NCI-H128 (cell line): ENCODE results near the gene RHBDL2.
A peak's percentile ranks its signal among the peaks of the same experiment; 100 is the strongest.
"Not testable (repeated sequence)": the region's sequence is repeated elsewhere in the genome, so short reads cannot be mapped to it uniquely, and the experiment has no call there.

Source experiments
- DNase-seq: peaks from one replicate; lab custom pipeline; 2025; ENCODE audit not compliant: unreplicated experiment; lab: John Stamatoyannopoulos, UW

RHBDL2 gene

DNA sequence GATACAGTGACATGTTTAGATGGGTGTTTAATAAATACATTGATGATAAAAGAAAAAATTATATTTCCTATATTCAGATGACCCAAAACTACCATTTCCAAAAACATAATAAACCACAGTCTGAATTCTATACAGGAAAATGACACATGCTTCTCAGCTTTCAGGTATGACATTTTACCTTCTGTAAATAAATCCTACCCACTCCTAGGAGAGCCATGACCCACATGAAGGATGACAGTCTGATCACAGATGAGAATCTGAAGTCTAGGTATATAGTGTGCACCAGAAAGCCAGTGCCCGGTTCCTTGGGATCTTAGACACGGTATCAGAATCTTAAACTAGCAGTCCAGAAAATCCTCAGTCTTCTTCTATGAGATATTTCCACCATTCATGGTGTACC lies 56.5 kb downstream of the RHBDL2 start:
- no peak for DNase-seq

DNA sequence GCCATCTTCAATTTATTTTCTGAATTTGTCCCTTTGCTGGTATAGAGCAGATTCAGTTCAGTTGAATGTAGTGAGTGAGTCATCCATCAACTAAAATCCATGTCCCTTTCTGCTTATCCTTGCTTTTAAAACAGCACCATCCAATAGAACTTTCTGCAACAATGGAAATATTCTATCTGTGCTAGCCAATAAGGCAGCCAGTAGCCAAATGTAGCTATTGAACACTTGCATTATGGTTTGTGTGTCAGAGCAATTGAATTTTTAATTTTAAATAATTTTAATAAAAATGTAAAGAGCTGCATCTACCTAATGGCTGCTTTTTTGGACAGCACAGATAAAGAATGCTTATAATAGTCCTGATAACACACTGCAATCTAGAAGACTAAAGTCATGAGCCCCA lies 60.1 kb downstream of the RHBDL2 start, which contains the start of gene GJA9:
TSS of gene GJA9 (minus strand) at position 101 of the 400 bp plus-strand sequence. CDS start 5,489 bp downstream, outside the sequence.
- no peak for DNase-seq

DNA sequence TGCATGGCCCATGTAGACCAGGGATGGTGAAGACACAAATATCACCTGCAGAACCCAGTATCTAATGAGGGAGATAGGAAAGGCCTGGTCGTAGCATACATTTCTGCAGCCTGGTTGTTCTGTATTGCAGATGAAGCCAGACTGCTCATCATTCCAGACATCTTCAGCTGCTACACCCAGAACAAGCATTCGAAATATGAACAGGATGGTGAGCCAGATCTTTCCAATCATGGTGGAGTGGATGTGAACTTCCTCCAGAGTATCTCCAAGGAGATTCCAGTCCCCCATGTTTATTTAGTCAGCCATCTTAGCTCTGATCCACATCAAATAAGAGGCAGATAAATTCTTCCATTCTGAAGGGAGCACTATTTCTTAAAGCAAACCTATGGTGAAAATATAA lies 65.8 kb downstream of the RHBDL2 start:
- no peak for DNase-seq

DNA sequence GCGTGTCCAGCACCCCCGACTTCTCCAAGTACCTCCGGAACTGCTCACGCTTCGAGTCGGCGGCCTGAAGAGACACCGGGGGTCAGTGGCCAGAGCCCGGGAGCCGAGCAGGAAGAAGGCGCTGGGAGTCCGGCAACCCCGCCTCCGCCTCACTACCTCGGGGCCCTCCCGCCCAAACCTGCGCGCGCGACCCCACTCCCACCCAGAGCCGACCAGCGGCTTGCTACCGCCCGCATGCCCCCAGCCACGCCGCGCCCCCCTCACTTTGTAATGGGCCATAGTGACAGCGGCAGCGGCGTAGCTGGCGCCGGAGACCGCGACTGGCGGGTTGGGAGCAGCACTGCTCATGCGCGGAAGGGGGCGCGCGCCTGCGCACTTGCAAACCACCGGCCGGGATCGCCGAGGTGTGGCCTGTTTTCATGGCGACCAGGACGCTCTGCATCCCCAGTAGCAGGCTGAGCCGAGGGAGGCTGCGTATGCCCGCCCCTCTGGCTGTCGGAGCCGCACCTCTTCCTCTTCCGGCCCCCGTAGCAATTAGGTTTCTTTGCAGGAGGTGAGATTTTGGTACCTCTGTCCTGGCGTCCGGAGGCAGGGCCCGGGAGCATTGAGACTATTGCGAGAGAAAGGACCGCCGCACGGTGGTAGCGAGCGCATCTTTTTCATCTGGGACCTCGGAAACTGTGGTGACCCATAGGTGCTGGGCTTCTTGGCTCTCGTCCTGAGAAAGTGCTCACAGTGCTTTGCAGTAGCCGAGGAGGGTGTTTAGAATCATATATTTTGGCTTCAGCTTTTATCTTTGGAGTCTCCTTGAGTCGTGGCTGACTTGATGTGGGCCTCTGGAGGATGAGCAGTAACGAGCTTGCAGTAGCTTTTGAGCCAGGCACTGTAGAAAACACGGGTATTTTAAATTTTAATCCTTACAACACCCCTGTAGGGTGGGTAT lies 68.3 kb downstream of the RHBDL2 start, which contains the start of gene MYCBP:
TSS of gene MYCBP (minus strand) at position 322 of the 943 bp plus-strand sequence. CDS start at position 279, 43 bp downstream.
- DNase-seq: peak; percentile 90

DNA sequence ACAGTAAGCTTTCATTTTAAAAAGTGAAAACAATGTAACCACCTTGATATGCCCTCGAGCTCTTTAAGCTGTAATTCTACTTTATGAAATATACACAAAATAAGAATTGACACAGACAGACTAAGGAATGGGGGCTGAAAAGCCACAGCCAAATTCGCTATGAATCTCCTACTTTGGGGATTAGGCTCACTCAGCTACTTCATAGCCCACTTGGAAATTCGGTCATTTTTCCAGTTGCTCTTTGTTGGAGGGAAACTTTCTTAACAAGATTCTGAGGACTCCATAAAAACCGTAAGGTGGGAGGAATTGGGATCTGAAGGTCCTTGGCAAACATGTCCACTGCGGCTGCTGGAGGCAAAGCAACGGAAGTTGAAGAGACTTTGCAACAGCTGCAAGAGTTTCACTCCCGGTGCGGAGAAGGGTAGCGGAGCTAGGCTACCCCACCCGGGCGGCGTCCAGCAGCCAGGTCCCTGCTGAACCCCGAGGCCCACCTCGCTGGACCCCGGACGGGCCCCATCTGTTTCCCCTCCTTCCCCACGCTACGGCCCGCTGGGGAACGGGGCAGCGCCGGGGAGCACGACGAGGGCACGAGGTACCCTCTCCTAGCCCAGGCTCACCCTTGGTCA lies 69.1 kb downstream of the RHBDL2 start:
- DNase-seq: no peak

DNA sequence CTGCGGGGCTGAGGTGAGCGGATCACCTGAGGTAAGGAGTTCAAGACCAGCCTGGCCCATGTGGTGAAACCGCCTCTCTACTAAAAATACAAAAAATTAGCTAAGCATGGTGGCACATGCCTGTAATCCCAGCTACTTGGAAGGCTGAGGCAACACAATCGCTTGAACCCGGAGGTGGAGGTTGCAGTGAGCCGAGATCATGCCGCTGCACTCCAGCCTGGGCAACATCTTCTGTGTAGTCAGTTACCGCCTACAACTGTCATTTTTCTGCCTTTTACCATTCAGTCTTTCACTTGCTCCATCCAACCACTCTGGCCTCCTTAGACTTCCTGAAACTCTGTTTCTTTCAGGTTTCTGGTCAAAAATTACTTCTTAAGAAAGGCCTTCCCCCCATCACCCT lies 70.6 kb downstream of the RHBDL2 start:
- no peak for DNase-seq

DNA sequence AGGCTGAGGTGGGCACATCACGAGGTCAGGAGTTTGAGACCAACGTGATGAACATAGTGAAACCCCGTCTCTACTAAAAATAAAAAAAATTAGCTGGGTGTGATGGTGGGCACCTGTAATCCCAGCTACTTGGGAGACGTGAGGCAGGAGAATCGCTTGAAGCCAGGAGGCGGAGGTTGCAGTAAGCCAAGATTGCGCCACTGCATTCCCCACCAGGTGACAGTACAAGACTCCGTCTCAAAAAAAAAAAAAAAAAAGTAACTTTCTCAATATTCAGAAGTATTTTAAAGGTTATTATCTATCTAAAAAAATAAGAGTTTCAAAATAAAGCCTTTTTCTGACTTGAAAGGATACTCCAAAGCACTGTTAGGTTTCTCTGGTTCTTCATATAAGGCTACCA lies 74.4 kb downstream of the RHBDL2 start:
- DNase-seq: no peak

DNA sequence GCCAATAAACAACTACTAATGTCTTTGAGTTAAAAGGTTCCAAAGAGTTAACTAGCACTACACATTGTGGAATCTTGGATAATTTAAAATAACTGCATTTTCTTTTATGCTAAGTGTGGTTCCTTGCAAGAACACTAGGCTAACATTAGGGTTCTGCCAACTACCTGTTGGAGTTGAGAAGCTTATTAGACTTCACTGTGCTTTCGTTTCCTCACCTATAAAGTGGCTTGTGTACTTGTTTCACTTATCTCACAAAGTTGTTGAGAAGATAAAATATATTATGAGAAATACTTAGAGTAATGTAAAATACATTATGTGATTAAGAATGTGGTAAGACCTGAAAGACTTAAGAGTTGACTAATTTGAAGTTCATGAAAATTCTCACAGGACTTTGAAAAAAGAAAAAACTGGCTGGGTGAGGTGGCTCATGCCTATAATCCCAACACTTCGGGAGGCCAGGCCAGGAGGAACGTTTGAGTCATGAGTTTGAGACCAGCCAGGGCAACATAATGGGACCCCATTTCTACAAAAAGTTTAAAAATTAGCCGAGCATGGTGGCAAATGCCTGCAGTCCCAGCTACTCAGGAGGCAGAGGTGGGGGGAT lies 76.4 kb downstream of the RHBDL2 start:
- DNase-seq: no peak

DNA sequence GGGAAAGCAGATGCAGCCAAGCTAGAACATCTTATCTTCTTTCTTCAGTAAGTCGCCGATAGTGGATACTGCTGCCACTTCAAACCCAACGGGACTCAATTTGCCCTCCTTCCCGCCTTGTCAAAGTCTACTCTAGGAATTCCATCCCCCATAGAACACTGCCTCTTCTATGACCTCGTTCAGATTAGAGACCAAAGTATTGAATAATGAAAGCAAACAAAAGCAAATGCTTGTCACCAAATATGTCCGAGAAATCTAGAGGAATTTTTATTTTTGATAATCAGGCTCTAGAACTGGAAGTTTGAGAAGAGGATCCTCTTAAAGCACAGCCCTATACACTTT lies 81.2 kb downstream of the RHBDL2 start:
- DNase-seq: no peak

DNA sequence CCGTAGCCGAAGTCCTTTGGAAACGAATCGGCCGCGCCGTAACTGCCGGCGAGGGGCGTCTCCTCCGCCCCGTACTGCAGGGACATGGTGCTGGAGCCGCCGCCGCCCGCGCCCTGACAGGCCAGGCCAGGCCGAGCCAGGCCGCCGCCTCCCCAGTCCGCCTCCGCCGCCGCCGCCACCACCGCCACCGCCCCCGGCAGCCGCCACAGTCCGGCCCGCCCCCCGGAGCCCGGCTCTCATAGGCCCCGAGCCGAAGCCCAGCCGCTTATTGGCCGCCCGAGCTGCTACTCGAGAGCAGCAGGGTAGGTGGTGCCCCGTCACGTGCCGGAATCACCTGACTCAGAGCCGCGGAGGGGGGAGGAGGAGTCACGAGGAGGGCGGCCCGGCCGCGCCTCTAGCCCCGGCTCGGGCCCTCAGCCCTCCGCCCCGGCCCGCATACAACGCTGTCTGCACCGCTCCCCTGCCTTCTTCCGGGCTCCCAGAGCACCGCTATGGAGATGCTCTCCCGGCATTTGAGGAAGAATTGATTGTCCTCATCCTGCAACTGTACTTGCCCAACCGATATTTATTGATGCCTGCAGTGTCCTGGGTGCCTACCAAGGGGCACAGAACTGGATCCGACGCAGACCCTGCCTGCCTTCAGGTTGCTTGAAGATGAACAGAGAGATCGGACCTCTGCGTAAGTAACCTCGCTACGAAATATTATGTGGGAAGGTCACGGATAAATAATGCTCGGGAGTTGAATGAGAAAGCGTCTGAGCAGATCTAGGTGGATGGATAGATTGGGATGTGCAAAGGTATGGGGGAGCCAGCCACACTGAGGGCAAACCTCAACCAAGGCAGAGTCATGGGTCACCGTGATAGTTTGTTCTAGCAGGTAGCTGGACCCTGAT lies 81.8 kb downstream of the RHBDL2 start, which contains the start of gene RRAGC:
TSS of gene RRAGC (minus strand) at position 212 of the 893 bp plus-strand sequence. CDS start at position 86, 126 bp downstream.
- DNase-seq: peak; percentile 98

DNA sequence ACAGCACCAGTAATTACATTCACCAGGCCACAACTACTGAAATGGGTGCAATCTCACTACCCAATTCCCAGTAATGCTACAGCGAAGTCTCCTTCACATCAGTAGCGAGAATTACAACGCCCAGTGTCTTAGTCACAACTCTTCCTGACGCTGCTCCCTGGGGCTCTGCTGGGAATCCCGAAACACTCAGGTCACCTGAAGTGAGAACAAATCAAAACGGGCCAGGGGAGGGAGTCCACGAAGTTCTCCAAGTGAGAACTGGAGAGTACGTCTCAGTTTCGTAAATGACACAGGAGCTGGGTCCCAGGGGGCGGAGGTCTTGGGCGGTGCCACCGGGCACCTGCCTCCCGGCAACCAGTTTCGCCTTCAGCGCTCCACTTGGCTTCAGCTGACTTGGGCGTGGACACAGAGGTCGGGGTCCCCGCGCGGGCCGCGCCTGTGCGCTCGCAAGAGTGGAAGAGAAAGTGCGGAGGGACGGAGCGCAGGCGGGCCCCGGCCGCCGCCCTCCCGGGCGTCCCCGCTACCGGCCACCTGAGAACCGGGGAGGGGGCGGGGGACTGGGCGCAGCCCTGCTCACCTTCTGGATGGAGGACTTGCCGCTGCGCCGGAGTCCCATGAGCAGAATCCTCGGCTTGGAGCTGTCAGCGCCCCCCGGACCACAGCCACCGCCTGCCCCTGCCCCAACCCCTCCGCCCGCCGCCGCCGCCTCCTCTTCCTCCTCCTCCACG lies 82.6 kb downstream of the RHBDL2 start:
- peak; percentile 16 for DNase-seq

DNA sequence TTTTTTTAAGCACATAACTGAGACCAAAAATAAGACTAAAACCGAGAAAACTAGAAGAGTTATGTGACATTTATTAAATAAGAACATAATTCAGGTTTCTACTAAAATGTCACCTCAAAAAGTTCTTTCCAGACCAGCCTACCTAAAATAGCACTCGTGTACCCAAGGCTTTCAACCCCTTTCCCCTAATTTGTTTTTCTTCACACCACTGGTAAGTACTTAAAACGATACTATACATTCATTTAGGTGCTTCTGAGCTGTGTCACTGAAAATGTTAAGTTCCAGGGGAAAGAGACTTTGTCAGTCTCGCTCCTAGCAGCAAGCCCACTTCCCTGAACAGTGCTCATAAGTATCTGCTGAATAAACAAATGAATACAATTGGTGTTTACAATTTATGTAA lies 88.8 kb downstream of the RHBDL2 start:
- DNase-seq: no peak

DNA sequence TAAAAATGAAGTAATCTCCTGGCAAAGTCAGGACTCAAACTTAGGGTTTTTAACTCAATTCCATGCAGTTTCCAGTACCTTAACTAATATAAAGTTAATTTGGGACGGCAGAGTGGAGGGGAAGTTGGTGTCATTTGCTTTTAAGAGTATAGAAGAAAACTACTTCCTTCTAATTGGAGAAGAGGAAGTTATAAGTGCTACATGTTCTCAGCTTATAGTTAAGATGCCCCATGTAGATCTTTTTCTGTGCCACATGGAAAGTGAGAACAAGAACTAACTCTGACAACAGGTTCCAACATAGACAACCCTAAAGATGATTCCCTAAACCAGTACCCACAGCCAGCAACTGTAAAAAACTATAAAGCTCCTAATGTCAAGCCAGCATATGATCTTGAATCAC lies 93.6 kb downstream of the RHBDL2 start:
- no peak for DNase-seq

DNA sequence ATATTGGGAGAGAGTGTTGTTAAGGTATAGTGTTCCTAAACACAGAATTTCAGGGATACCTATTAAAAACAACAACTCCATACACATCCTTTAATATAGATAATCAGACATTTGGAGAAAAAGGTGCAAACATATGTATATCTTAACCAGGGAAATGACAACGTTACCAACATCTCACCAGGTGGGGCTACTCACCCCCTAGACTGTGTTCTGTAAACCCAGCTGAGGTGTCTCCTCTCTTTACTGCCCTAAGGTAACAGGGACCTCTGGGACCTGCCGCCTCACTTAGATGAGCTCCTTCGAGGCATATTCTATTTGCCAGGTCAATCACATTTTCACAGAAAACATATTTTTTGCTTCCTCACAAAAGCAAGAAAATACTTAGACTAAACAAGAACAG lies 95.4 kb downstream of the RHBDL2 start:
- DNase-seq: no peak

DNA sequence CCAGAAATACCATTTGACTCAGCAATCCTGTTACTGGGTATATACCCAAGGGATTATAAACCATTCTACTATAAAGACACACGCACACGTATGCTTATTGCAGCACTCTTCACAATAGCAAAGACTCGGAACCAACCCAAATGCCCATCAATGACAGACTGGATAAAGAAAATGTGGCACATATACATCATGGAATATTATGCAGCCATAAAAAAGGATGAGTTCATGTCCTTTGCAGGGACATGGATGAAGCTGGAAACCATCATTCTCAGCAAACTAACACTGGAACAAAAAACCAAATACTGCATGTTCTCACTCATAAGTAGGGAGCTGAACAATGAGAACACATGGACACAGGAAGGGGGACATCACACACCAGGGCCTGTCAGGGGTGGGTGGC lies 96.5 kb downstream of the RHBDL2 start:
- DNase-seq: not testable (repeated sequence)

DNA sequence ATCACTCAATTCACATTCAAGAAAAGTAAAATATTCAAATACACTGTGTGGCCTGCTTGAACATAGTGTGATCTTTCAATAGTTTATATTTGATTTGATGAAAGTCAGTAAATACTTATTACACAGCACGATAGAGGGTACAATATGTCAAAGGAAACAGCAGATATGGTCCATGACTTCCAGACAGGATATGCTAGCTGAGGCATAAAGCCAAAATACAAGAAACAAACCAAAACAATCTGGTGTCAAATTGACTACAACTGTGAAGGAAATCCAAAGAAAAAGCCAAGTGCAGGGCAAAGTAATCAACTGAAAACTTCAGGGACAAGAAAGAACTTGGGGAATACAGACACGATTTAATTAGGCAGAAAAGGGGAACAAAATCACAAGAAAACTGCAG lies 101.3 kb downstream of the RHBDL2 start:
- no peak for DNase-seq

DNA sequence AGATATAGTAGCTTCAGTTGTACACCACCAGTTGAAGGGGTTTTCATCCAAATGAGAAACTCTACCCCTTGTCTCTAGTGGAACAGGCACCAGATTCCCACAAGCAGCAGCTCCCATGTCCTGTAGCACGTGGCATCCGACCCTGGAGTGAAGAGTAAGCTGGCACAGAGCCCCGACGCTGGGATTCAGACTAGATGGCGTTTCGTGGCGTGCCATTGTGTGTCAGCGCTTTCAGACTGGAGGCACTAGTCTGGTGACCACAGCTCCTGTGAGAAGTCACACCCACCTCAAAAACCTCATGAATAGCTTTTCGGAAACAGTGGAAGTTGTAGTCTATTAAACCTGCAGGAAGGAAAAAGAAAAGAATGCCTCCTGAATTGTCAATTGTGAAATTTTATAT lies 102.3 kb downstream of the RHBDL2 start:
- DNase-seq: no peak

DNA sequence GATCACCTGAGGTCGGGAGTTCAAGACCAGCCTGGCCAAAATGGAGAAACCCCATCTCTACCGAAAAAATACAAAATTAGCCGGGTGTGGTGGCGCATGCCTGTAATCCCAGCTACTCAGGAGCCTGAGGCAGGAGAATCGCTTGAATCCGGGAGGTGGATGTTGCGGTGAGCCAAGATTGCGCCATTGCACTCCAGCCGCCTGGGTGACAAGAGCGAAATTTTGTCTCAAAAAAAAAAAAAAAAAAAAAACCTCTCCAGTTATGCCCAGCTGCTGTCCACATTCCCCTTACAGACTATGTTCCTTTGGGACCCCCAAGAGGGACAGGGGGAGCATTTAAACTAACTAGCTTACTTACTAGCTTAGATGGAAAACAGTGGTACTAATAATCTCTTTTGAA lies 105.3 kb downstream of the RHBDL2 start:
- DNase-seq: not testable (repeated sequence)
